Cerebellar nuclear complex (tissue), 1 donor: ENCODE data around the gene ENO1.

Source experiments
- DNase-seq, 2 experiments: peaks; one replicate each; lab custom pipeline; 2025; lab: John Stamatoyannopoulos, UW

The ENO1 gene

DNA sequence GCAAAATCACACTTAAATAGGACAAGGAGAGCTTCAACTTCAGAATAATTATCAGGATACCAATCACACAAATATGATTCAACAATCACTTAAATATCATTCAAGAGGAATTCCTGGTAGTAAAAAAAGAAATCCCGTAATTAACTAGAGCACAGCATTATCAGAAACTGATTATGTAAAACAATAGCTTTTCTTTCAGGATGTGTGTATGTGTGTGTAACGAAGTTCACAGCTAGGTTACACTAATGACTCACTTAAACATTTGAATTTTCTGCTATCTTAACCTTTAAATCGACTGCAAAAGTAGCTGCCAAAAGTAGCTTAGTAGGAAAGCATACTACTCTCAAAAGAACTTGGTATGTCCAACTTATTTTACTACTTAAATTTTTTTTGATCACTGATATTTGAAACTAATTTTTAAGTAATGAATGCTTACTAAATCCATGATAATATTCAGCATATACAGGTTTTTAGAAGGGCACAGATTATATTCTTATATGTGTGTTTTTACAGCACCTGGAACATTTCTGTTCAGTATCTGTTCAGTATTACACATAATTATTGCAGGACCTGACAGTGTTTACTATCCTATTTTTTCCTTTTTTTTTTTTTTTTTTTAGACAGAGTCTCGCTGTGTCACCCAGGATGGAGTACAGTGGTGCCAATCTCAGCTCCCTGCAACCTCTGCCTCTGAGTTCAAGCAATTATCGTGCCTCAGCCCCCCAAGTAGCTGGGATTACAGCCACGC lies 65.3 kb downstream of the ENO1 start:
- no peak for DNase-seq

DNA sequence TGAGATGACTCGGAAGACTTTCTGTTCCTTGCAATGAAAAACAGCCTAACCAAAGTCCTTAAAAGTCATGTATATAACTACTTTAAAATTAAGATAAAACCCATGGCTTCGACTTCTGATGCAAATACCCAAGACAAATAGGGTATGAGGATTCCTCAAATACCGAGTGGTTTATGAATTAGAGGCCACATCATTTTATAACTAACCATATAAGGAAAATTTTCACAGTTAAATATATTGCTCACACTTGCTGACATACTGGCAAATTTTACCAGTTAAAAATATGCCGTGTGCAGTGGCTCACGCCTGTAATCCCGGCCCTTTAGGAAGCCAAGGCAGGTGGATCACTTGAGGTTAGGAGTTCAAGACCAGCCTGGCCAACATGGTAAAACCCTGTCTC lies 66.4 kb downstream of the ENO1 start:
- no peak for DNase-seq
